GM10266 (cell line): ENCODE measurements around the gene CALML3.

ENCODE experiments used
- DNase-seq: peaks from one replicate; pipeline ENCODE4 v3.0.0; 2012; ENCODE audit errors: extremely low spot score
- TF ChIP-seq, protein P1 (sequence below): IDR thresholded peaks from 2 replicates; pipeline ENCODE4 v1.5.1; 2012; ENCODE audit warnings: mild to moderate bottlenecking, low read depth; ENCODE audit not compliant: control insufficient read depth, insufficient read depth; ENCODE audit errors: missing control alignments

Gene CALML3

DNA sequence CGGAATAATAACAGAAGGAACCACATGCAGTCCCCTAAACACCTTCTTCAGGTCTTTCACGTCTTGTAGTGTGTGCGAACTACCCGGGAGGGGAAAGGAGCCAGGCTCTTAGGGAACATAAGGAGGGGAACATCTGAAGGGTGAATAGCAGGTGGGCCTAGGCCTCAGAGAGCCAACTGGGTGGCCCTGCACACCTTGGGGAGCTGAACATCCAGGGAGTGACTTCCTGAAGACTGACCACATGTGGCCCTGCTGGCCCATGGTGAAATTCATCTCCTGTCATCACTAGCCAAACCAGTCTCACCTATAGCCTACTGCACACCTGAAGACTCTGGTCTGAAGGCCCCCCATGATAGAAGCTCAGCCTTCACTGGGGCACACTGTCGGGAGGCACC lies 5.6 kb downstream of the CALML3 start:
- no peak for DNase-seq
- TF ChIP-seq, protein P1, sequence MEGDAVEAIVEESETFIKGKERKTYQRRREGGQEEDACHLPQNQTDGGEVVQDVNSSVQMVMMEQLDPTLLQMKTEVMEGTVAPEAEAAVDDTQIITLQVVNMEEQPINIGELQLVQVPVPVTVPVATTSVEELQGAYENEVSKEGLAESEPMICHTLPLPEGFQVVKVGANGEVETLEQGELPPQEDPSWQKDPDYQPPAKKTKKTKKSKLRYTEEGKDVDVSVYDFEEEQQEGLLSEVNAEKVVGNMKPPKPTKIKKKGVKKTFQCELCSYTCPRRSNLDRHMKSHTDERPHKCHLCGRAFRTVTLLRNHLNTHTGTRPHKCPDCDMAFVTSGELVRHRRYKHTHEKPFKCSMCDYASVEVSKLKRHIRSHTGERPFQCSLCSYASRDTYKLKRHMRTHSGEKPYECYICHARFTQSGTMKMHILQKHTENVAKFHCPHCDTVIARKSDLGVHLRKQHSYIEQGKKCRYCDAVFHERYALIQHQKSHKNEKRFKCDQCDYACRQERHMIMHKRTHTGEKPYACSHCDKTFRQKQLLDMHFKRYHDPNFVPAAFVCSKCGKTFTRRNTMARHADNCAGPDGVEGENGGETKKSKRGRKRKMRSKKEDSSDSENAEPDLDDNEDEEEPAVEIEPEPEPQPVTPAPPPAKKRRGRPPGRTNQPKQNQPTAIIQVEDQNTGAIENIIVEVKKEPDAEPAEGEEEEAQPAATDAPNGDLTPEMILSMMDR, result no peak

DNA sequence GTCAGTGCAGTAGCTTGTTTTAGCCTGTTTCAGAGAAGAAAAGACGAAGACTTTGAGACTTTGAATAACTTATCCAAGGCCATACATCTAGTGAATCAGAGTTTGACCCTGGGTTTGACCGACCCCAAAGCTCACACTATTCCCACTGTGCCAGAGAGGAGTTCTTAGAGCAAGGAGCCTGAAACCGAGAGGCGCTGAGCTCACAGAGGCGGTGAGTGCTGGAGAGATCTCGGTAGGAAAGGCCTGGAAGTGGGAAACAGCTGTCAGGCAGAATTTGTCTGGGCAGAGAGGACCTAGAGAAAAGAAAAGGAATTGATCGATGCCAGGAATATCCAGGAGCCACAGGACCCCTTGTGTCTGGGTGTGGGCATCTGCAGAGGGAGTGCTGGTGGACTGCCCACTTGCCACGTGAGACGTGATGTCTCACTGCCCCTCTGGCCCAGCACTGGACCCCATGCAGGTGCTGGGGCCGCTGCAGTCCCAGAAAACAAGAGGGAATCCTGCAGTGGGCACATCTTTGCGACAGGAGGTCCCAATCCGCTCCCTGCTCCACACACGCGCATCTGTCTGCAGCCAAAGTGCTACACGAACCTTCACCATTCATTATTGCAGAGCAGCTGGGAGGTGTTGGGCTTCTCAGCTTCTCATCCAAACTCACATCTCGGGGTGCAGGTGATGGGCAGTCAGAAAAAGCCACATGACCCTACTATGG lies 6.2 kb downstream of the CALML3 start:
- no peak for DNase-seq
- TF ChIP-seq, protein P1, result no peak

DNA sequence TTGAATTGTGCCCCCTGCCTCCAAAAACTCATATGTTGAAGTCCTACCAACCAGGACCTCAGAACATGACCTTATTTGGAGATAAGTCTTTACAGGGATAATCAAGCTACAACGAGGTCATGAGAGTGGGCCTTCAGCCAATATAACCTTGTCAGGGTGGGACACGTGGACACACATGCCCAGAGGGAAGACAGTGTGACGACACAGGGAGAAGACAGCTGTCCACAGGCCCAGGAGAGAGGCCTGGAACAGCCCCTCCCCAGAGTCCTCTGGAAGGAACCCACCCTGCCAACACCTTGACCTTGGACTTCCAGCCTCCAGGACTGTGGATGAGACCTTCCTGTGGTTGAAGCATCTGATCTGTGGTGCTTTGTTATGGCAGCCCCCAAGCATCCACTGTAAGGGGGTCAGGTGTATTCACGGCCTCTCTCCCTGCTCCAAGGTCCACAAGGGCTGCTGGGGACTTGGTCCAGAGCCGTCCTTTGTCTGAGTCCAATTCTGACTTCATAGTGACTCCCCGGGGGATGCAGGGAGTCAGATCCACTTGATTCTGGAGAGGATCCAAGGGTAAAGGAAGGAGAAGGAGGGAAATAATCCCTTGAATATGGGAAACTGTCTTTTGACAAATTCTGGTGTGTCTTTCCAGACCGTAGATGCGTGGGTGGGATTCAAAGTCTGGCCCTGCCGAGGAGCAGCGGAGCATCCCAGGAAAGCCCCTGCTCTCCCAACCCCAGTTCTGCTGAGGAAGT lies 7.0 kb downstream of the CALML3 start:
- no peak for DNase-seq
- TF ChIP-seq, protein P1, result no peak

DNA sequence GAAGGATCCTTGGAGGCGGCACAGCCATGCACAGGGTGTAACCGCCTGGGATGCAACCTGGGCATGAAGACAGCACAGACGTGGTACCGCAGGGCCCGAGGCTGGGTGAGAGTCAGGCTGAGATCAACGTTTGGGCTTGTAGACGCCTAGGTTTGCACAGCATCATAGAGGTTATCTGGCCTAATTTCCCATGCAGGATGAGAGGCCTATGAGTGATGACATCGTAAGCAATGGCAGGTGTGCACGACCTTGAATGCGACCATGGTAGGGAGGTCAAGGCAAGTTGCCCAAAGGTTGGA lies 7.5 kb downstream of the CALML3 start:
- TF ChIP-seq, protein P1, result no peak
- no peak for DNase-seq

GRCh38 chr10:5532618-5533097 lies 7.9 kb downstream of the CALML3 start:
- no peak for DNase-seq
- TF ChIP-seq, protein P1, result no peak

DNA sequence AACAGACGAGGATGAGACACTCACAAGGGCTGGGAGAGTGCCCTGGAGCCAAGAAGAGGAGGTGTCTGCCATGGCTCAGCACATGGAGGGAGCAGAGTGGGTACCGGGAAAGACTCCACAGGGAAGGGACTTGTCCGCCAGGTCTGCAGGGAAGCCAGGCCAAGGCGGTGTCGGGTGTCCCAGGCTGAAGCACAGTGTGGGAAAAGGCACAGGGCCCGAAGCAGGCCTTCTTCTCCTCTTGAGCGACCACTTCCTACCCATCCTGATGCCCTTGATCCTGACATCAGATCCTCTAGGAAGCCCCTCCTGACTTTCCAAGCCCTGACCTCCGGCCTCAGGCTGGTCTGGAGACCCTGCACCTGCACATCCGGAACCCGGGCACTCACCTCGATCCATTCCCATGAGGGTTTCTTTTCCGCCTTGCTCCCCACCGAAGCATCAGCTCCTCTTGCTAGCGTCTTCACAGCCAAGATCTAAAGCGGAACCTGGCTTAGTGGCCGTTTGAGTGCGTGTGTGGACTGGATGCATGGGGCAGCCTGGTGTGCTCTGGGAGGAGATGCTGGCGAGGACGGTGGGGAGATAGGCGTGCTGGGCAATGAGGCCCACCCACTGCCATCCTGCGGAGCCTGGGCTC lies 8.5 kb downstream of the CALML3 start:
- no peak for DNase-seq
- TF ChIP-seq, protein P1, result no peak
